H9 (cell line): ENCODE results near the gene TESPA1. TPM values are rescaled to one million over a fixed set of nuclear protein-coding genes. Genes with fewer than 3 reads are reported as not detected.

Experiments
- DNase-seq: peaks from one replicate; pipeline ENCODE4 v3.0.0-alpha.2; 2017
- H2AFZ ChIP-seq: one replicate; pipeline ENCODE4 v1.6.1; 2013; ENCODE audit warnings: mild to moderate bottlenecking, low read length, control low read depth, moderate library complexity
- H2AK5ac ChIP-seq: 2 replicates; pipeline ENCODE4 v1.6.1; 2013; ENCODE audit warnings: low read length, control low read depth, mixed read lengths; ENCODE audit not compliant: insufficient read length
- H2BK120ac ChIP-seq: one replicate; pipeline ENCODE4 v1.6.1; 2013; ENCODE audit warnings: low read depth, mild to moderate bottlenecking, low read length, control low read depth, inconsistent platforms; ENCODE audit not compliant: poor library complexity, severe bottlenecking
- H2BK12ac ChIP-seq: 2 replicates; pipeline ENCODE4 v1.6.1; 2013; ENCODE audit warnings: low read length, control low read depth, mixed read lengths, low read depth; ENCODE audit not compliant: insufficient read length
- H2BK15ac ChIP-seq: 2 replicates; pipeline ENCODE4 v1.6.1; 2013; ENCODE audit warnings: low read depth, low read length, control low read depth
- H2BK20ac ChIP-seq: one replicate; pipeline ENCODE4 v1.6.1; 2013; ENCODE audit warnings: low read depth, mild to moderate bottlenecking, low read length, control low read depth, inconsistent platforms; ENCODE audit not compliant: poor library complexity, severe bottlenecking
- H2BK5ac ChIP-seq: 2 replicates; pipeline ENCODE4 v1.6.1; 2013; ENCODE audit warnings: low read length, control low read depth, mixed read lengths; ENCODE audit not compliant: insufficient read length
- H3K14ac ChIP-seq: 2 replicates; pipeline ENCODE4 v1.6.1; 2013; ENCODE audit warnings: low read length, control low read depth; ENCODE audit not compliant: insufficient read depth
- H3K18ac ChIP-seq: 2 replicates; pipeline ENCODE4 v1.6.1; 2013; ENCODE audit warnings: low read depth, mild to moderate bottlenecking, mixed read lengths, low read length, control low read depth; ENCODE audit not compliant: insufficient read length
- H3K23ac ChIP-seq: 2 replicates; pipeline ENCODE4 v1.6.1; 2013; ENCODE audit warnings: low read length, control low read depth, mixed read lengths, low read depth; ENCODE audit not compliant: insufficient read length
- H3K23me2 ChIP-seq: 2 replicates; pipeline ENCODE4 v1.6.1; 2013; ENCODE audit warnings: low read depth, mild to moderate bottlenecking, mixed read lengths, low read length, control low read depth; ENCODE audit not compliant: insufficient read length, poor library complexity, severe bottlenecking
- H3K27ac ChIP-seq: 2 replicates; pipeline ENCODE4 v1.5.1; 2013; ENCODE audit warnings: low read length, control low read depth, mixed read lengths, low read depth; ENCODE audit not compliant: insufficient read length
- H3K27me3 ChIP-seq: 2 replicates; pipeline ENCODE4 v1.6.1; 2013; ENCODE audit warnings: low read length, control low read depth, inconsistent platforms; ENCODE audit not compliant: insufficient read depth
- H3K4ac ChIP-seq: 2 replicates; pipeline ENCODE4 v1.6.1; 2013; ENCODE audit warnings: low read depth, mild to moderate bottlenecking, control low read depth, inconsistent platforms, low read length, moderate library complexity
- H3K4me1 ChIP-seq: 2 replicates; pipeline ENCODE4 v1.6.1; 2013; ENCODE audit warnings: low read length, control low read depth, inconsistent platforms; ENCODE audit not compliant: insufficient read depth
- H3K4me2 ChIP-seq: 2 replicates; pipeline ENCODE4 v1.6.1; 2013; ENCODE audit warnings: low read length, control low read depth, mixed read lengths; ENCODE audit not compliant: insufficient read length, insufficient read depth
- H3K56ac ChIP-seq: 2 replicates; pipeline ENCODE4 v1.6.1; 2013; ENCODE audit warnings: low read depth, mild to moderate bottlenecking, mixed read lengths, low read length, control low read depth; ENCODE audit not compliant: insufficient read length
- H3K79me1 ChIP-seq: 2 replicates; pipeline ENCODE4 v1.6.1; 2013; ENCODE audit warnings: low read depth, mild to moderate bottlenecking, moderate library complexity, low read length, control low read depth, inconsistent platforms; ENCODE audit not compliant: insufficient read depth, poor library complexity, severe bottlenecking
- H3K79me2 ChIP-seq: 2 replicates; pipeline ENCODE4 v1.6.1; 2013; ENCODE audit warnings: low read length, control low read depth, inconsistent platforms; ENCODE audit not compliant: insufficient read depth
- H3K9ac ChIP-seq: 2 replicates; pipeline ENCODE4 v1.6.1; 2013; ENCODE audit warnings: low read length, control low read depth, mixed read lengths; ENCODE audit not compliant: insufficient read length; ENCODE audit errors: extremely low read depth
- H3K9me3 ChIP-seq: one replicate; pipeline ENCODE4 v1.6.1; 2013; ENCODE audit warnings: low read depth, low read length, inconsistent platforms; ENCODE audit not compliant: control insufficient read depth
- H3T11ph ChIP-seq: one replicate; pipeline ENCODE4 v1.6.1; 2013; ENCODE audit warnings: mild to moderate bottlenecking, low read length, control low read depth, inconsistent platforms
- H4K20me1 ChIP-seq: one replicate; pipeline ENCODE4 v1.6.1; 2013; ENCODE audit not compliant: control insufficient read depth, insufficient read length, insufficient read depth
- H4K5ac ChIP-seq: 2 replicates; pipeline ENCODE4 v1.6.1; 2013; ENCODE audit warnings: low read depth, mild to moderate bottlenecking, mixed read lengths, low read length, control low read depth; ENCODE audit not compliant: insufficient read length
- H4K8ac ChIP-seq: replicated peaks from 2 replicates; pipeline ENCODE4 v1.6.1; 2013; ENCODE audit warnings: low read length, control low read depth, mixed read lengths, low read depth; ENCODE audit not compliant: insufficient read length
- H4K91ac ChIP-seq: 2 replicates; pipeline ENCODE4 v1.6.1; 2013; ENCODE audit warnings: low read depth, mild to moderate bottlenecking, moderate library complexity, mixed read lengths, low read length, control low read depth; ENCODE audit not compliant: insufficient read length
- H3K27ac Mint-ChIP-seq, 3 experiments: 2 replicates in 2 of 3; 3 replicates in 1 of 3; pipeline ENCODE4 v1.8.0; 2020 to 2021; ENCODE audit warnings: mixed read lengths in 3 of 3, mild to moderate bottlenecking in 1 of 3, moderate library complexity in 1 of 3
- H3K27me3 Mint-ChIP-seq: 2 replicates; pipeline ENCODE4 v1.8.0; 2021; ENCODE audit warnings: low read depth, mild to moderate bottlenecking, moderate library complexity, mixed read lengths
- H3K36me3 Mint-ChIP-seq, 3 experiments: 2 replicates in 2 of 3; 3 replicates in 1 of 3; pipeline ENCODE4 v1.8.0; 2020 to 2021; ENCODE audit warnings: low read depth in 3 of 3, mixed read lengths in 3 of 3; ENCODE audit not compliant: insufficient read depth in 1 of 3
- H3K4me1 Mint-ChIP-seq, 2 experiments: 2 replicates each; pipeline ENCODE4 v1.8.0; 2020; ENCODE audit warnings: mixed read lengths in 2 of 2
- H3K4me3 Mint-ChIP-seq, 2 experiments: 2 replicates in 1 of 2; 3 replicates in 1 of 2; pipeline ENCODE4 v1.8.0; 2020 to 2021; ENCODE audit warnings: mild to moderate bottlenecking in 2 of 2, mixed read lengths in 2 of 2, moderate library complexity in 1 of 2
- H3K9me3 Mint-ChIP-seq, 2 experiments: 2 replicates in 1 of 2; 3 replicates in 1 of 2; pipeline ENCODE4 v1.8.0; 2020; ENCODE audit warnings: mild to moderate bottlenecking in 2 of 2, mixed read lengths in 2 of 2, moderate library complexity in 1 of 2
- CTCF ChIP-seq: fragments of 200-600 bp; sonication (generic); conservative IDR thresholded peaks from 3 replicates; pipeline ENCODE4 v1.8.0; 2021; ENCODE audit warnings: antibody characterized with exemption, mild to moderate bottlenecking
- WGBS: extraction: QIAGEN DNeasy Blood & Tissue Kit; methylation state at CpG from one replicate; pipeline ENCODE4 v1.1.7; 2013; ENCODE audit warnings: missing lambda C conversion rate, low lambda C conversion rate, mixed read lengths; ENCODE audit not compliant: insufficient read length; ENCODE audit errors: extremely low coverage; 5-methylcytosine and 5-hydroxymethylcytosine counted together
- total RNA-seq: library from RNA; stranded (reverse); gene quantifications from 2 replicates; pipeline ENCODE4 v1.2.1, GENCODE V29; 2021

The TESPA1 gene
- total RNA-seq, 1 experiment from 2014 or later: not detected

DNA sequence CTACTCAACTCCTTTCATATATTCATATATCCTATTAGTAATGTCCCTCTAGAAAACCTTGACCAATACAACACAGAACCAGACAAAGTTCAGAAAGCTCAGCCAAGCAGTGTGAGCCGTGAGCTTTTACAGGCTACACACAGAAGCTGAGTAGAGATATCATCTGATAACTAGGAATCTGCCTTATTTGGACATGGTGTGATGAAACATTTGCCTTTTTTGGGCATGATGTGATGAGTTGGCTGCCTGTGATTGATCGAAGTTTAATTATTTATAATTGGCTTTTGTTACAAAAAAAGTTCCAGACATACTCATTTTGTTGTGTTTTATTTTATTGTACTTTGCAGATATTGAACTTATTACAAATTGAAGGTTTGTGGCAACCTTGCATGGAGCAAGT, 46.6 kb downstream of the TESPA1 start:
- H3K9ac ChIP-seq: no peak overlapping the region
- no peak overlapping the region for H4K91ac ChIP-seq
- no peak for TF ChIP-seq CTCF
- H3K79me2 ChIP-seq: no peaks in the 10 kb centered on the region
- no peak overlapping the region for H2BK20ac ChIP-seq
- no CpG with 5 or more reads among the region's 2 CpGs for WGBS
- no peak overlapping the region for H3K4me2 ChIP-seq
- H2AFZ ChIP-seq: no peak overlapping the region
- DNase-seq: no peak
- no peak overlapping the region for H3K14ac ChIP-seq
- H3K4me1 ChIP-seq: no peaks in the 10 kb centered on the region
- no peak overlapping the region for H4K5ac ChIP-seq
- no peak overlapping the region for H3K18ac ChIP-seq
- no peak overlapping the region for H4K8ac ChIP-seq
- no peaks in the 10 kb centered on the region for H3K23me2 ChIP-seq
- H3T11ph ChIP-seq: no peak overlapping the region
- H2BK120ac ChIP-seq: no peak overlapping the region
- Mint-ChIP-seq H3K27ac (no peak overlapping the region), H3K4me1 (peaks cover 15 to 16% of the 10 kb centered on the region in 2 experiments; a peak in 3 of 4 replicates), H3K27me3 (no peaks in the 10 kb centered on the region; the same call in 1 of the 2 replicates), H3K4me3 (no peak overlapping the region), H3K36me3 (no peaks in the 10 kb centered on the region), H3K9me3 (no peaks in the 10 kb centered on the region; a peak in 1 of 5 replicates)
- no peak overlapping the region for H2BK15ac ChIP-seq
- H2AK5ac ChIP-seq: no peak overlapping the region
- H4K20me1 ChIP-seq: no peaks in the 10 kb centered on the region
- no peak overlapping the region for H3K4ac ChIP-seq
- H3K27me3 ChIP-seq: no peaks in the 10 kb centered on the region; the same call in 1 of the 2 replicates
- no peak overlapping the region for H3K27ac ChIP-seq
- no peaks in the 10 kb centered on the region for H3K79me1 ChIP-seq
- H2BK5ac ChIP-seq: no peak overlapping the region
- no peak overlapping the region for H3K56ac ChIP-seq
- no peak overlapping the region for H3K23ac ChIP-seq
- H2BK12ac ChIP-seq: no peak overlapping the region
- no peaks in the 10 kb centered on the region for H3K9me3 ChIP-seq
